ENCODE measurements around the gene TLE1.
"Not testable (repeated sequence)": the region's sequence is repeated elsewhere in the genome, so short reads cannot be mapped to it uniquely, and the experiment has no call there.

The TLE1 gene

GRCh38 chr9:81652058-81652687 is 37.2 kb downstream of the TLE1 start:
- DNase-seq = no peak

- no peak for DNase-seq
Measured at GRCh38 chr9:81650586-81651515, 38.5 kb downstream of the TLE1 start.

DNA sequence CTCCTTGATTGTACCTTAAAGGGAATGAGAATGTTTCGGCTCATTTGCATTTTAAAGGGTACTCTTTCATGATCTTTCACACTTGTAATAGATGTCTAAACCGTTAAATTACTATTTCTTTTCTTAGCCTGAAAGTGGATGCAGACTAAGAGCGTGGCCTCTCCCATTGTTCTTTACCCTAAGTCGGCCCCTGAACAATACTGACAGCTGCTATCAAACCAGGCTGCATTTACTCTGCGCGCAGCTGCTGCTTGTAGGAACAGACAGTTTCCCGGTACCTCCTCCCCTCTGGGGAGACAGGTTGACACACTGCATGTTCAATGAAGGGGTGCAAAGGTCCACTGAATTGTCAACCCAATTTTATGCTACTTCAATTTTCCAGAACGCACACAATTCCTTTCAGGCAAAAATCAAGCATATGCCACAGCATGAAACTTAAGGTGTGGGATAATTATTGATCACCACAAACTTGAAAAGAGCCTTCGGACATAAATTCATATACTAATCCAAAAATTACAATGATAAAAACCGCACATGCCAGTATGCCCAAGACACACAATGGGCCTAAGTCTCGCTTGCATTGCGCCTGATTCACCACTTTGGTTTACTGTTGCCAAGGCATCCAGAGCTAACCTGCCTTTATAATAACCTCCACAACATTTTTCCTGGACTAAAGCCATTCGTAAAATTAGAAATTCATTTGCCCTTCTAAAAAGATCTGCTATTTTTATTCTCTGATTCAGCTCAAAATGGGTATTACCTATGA is 39.7 kb downstream of the TLE1 start:
- DNase-seq = no peak

- DNase-seq = no peak
Measured at GRCh38 chr9:81648891-81649290, 40.5 kb downstream of the TLE1 start.

- DNase-seq = no peak
Measured at GRCh38 chr9:81646337-81646736, 43.0 kb downstream of the TLE1 start.

- DNase-seq = not testable (repeated sequence)
Measured at GRCh38 chr9:81644513-81644912, 44.8 kb downstream of the TLE1 start.

DNA sequence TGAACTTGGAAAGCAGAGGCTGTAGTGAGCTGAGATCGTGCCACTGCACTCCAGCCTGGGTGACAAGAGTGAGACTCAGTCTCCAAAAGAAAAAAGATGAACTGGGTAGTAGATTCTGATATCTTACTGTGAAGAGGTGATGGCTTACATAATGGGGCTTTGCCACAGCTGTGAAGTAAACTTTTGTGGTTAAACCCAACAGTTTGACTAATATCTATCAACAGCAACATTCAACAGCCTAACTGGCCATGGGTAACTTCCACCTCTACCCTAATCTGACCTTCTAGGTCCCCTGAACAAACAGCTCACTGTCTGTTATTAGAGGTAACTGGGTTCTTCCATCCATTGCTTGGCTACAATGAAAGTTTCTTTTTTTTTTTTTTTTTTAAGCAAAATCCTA is 52.1 kb downstream of the TLE1 start:
- DNase-seq = no peak

DNA sequence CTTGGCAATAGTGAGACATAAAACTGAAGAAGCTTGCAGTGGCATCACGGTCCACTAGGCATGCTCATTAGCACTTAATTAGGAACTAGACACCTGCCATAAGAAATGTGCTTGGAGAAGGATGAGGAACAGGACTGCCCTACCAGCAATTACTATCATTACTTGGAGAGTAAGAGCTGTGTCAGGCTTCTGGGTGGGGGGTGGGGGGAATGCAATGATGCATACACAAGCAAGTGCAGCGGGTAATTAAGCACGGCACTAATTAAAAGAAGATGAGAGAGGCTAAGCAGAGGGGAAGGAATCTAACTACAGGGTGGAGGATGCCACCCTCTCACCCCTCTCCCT is 53.1 kb downstream of the TLE1 start:
- no peak for DNase-seq

DNA sequence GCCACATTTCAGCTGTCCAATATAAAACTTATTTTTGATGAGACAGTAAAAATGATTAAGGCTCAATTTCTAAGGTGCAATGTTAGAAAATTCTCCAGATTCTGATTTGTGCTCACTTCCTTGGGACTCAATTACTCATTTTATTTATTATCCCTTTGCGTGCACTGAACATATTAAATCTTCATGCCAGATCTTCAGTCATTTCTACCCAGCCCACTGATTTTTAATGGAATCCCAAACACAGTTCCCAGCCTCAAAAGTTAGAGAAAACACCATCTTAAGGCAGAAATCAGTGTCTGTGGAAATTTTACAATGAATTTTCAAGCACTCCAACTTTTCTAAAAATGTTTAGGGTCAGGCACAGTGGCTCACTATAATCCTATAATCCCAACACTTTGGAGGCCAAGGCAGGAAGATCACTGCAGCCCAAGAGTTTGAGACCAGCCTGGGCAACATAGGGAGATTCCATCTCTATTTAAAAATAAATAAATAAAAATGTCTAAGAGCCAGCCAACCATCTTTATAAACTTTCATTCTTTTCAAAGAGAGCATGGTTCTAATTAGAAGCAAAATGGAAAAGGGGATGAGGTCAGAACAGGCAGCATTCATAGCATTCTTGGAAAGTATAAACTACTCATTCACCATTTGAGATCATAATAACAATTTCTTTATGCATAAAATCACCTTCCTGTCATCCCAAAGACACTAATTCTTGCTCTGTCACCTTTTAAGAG is 53.7 kb downstream of the TLE1 start:
- no peak for DNase-seq

DNA sequence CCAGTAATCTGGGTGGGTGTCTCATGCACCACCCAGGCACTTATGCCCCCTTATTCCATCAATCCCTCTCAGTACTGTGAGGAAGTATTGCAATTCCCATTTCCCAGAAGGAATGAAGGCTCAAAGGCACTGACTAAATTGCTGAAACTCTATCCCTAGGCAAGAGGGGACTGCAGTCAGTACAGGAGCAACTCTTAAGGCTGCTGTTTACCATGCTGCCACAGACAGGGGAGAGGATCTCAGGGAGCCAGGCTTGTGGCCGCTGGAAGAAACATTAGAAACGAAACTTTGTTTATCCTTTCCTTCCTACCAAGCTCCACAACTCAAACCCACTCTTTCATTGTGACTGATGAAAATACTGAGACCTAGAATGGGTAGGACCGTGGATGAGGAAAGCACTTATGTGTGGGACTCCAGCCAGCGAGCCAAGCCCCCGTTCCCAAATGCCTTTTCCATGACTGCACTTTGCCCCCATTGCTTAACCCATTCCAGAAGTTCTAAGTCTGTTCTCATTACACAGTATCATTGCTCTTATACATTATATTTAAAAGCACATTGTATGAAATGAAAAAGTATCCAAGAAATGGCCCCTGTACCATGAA is 54.3 kb downstream of the TLE1 start:
- DNase-seq = no peak

DNA sequence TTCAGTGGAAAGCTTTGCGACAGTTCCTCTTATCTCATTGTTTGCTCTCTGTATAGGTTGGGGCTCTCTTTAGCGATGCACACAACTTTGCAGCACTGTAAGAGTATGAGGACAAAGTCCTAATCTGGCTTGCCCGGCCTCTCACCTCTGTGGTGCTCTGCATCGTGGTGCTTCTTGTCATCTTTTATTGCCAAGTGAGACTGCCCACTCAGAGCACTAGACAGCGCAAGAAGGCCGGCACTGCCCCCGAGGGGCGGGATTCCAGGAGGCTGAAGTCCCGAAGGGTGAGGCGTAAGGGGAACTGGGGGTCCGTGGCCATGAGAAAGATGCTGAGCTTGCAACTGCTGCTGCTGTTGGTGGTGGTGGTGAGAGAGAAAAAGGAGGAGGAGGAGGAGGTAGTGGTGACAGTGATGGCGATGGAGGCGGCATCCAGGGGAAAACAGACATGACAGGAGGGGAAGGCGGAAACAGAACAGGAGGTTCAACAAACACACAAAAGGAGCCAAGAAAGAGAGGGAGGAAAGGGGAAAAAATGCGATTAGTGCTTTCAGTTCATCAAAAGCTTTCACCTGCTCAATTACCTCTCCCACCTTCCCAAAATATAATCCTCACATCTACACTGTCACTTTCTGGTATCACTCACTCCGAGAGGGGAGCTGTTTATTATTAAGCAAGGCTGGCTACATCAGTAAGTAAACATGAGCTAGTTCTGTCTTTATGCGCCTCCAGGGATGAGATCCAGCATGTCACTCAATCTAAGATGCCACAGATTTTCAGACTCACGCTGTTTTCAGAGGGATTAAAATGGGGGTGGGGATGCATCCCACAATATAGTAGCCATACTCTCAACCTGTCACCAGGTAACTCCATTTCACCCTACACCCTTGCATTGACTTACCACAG is 55.1 kb downstream of the TLE1 start:
- DNase-seq = no peak

DNA sequence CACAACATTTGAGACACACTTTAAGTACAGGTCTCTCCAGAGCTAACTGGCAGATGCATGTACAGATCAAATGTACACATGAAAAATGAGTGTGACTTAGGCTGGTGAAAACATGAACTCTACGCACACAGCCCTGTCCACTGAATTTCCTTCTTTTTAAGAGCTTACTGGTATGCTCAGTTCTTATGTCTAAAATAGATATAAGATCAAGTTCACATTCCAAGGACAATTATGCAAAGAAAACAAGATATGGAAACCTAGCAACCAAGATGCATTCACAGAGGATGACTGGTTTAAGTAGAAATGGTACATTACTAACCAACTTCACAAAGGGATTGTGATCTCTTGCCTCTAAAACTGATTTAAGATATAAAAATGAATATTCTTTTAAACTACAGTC is 56.7 kb downstream of the TLE1 start:
- no peak for DNase-seq

DNA sequence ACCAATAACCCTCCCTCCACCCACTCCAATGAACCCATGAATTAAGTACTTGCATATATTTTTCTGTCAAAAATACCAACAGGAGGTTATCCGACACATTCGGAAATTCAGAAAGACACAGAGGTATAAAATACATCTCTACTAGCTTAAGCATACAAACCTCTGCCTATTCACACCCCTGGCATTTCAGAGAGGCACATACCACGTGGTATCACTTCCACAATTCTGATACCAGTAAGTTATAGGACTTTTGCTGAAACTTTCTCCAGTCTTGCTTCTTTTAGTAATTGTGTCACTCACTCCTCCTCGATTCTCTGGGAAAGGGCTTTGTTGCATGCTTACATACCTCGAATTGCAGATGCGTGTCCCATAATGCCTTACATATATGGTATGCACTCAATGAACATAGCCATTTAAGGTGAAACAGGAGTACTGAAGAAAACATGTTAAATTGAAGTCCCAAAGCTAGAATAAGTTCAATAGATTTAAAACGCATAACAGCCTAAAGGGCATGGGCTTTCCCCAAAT is 58.1 kb downstream of the TLE1 start:
- DNase-seq = no peak

DNA sequence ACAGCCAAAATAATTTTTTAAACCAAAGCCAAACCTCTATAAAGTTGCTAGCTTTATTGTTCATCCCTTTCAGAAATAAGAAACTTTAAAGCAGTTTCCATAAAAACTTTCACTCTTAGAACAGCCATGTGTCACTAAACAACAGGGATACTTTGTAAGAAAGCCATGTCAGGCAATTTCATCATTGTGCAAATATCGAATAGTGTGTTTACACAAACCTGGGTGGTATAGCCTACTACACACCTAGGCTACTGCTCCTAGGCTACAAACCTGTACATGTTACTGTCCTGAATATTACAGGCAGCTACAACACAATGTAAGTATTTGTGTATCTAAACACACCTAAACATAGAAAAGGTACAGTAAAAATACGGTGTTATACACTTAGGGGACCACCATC is 59.9 kb downstream of the TLE1 start:
- DNase-seq = no peak

DNA sequence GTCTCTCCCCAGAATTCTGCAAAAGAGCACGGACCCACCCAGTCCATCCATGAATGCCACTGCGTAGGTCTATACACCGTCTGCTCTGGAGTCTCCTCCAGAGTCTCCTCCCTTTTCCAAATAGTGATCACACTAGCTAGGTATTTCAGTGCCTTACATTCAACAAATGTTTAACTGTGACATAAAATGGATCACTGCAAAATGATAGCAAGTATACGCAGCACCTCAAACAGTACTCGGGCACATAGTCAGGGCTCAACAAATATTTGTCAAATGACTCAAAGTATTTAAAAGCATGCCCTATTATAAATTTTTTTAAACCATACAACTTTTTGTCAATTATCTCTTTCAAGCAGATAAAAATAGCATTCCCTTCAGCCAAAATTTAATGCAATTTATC is 60.5 kb downstream of the TLE1 start:
- no peak for DNase-seq

GRCh38 chr9:81627481-81627880 is 61.9 kb downstream of the TLE1 start:
- DNase-seq = no peak

GRCh38 chr9:81626511-81626910 is 62.8 kb downstream of the TLE1 start:
- no peak for DNase-seq

DNA sequence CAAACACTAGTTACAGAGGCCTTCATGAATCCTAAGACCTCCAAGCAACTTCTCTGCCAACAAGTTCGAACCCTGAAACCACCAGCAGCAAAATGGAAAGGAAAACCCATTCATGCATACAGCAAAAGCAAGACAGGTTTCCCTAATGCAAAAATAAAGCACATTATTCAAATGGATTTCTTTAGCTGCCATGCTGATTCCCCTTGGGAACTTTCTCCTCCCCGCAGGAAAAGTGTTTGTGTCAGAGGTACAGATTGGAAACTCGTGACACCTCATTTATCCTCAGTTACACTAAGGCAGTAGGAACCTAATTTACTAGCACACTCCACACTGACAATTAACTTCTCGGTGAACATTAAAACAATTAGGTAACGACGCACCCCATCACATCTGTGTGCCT is 63.4 kb downstream of the TLE1 start:
- no peak for DNase-seq

DNA sequence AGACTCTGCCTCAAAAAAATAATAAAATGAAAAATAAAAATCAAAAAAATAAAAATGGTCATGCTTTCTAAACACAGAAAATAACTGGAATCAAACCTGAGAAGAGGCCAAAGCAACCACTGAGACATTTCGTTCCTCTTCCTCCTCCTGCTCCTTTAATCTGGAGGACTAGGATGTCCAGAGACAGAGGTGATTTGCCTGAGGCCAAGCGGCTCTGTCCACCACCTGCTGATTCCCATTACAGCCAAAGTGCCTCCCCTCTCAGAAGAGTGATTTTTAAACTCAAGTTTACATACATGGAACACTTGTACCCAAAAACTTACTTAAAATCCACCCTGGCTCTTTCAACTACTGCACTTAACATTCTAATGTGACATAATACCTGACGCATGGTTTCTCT is 65.6 kb downstream of the TLE1 start:
- DNase-seq = no peak

- DNase-seq = no peak
Measured at GRCh38 chr9:81622471-81623255, 66.7 kb downstream of the TLE1 start.

Measured in CD4-positive, alpha-beta T cell treated with Interleukin-17A for 4 hours (primary cell).